Astrocyte of the cerebellum (primary cell): ENCODE measurements around the gene FAM20B.

ENCODE experiments used
- DNase-seq: peaks from one replicate; pipeline ENCODE4 v3.0.0-alpha.2; 2011; ENCODE audit warnings: low read depth
- H3K4me3 ChIP-seq: 2 replicates; pipeline ENCODE4 v1.5.1; 2011; ENCODE audit warnings: mild to moderate bottlenecking, low read depth, low read length, moderate library complexity
- CTCF ChIP-seq: IDR thresholded peaks from 2 replicates; pipeline ENCODE4 v1.5.1; 2012; ENCODE audit warnings: low read length, low read depth, moderate library complexity, mild to moderate bottlenecking; ENCODE audit errors: missing control alignments
- in situ Hi-C: cut with HindIII; loops from 2 replicates; pipeline ENCODE4 v1.10.0; 2017; ENCODE audit warnings: low sequenced_read_pairs

FAM20B gene

GRCh38 chr1:179042087-179042486 lies 16.4 kb downstream of the FAM20B start:
- no peak for DNase-seq
- no peak for TF ChIP-seq CTCF
- H3K4me3 ChIP-seq, result no peak overlapping the region
- in situ Hi-C loops, result no loop called here

GRCh38 chr1:179042700-179043099 lies 17.0 kb downstream of the FAM20B start:
- in situ Hi-C loops, result no loop called here
- TF ChIP-seq CTCF, result no peak
- no peak overlapping the region for H3K4me3 ChIP-seq
- DNase-seq, result no peak

- in situ Hi-C loops, result no loop called here
- no peak for TF ChIP-seq CTCF
- DNase-seq, result no peak
- no peak overlapping the region for H3K4me3 ChIP-seq
These were observed 17.6 kb downstream of the FAM20B start for GRCh38 chr1:179043266-179043665.

- no peak for DNase-seq
- H3K4me3 ChIP-seq, result no peak overlapping the region
- TF ChIP-seq CTCF, result no peak
- in situ Hi-C loops, result no loop called here
These were observed 18.2 kb downstream of the FAM20B start for GRCh38 chr1:179043907-179044306.

- no peak for TF ChIP-seq CTCF
These were observed 21.3 kb downstream of the FAM20B start for GRCh38 chr1:179046808-179047635.

GRCh38 chr1:179047636-179047997 lies 21.9 kb downstream of the FAM20B start:
- TF ChIP-seq CTCF, result no peak
- DNase-seq, result no peak
- in situ Hi-C loops, result no loop called here
- no peak overlapping the region for H3K4me3 ChIP-seq

More at GRCh38 chr1:179046808-179047635, 21.3 kb downstream of the FAM20B start:
- no peak overlapping the region for H3K4me3 ChIP-seq
- in situ Hi-C loops, result no loop called here
- DNase-seq, result no peak
